Ishikawa (cell line): Measurements from ENCODE around the gene CFAP157.

ENCODE experiments used
- CEBPB ChIP-seq: IDR thresholded peaks from 2 replicates; pipeline ENCODE4 v1.6.1; 2012
- CREB1 ChIP-seq: IDR thresholded peaks from 2 replicates; pipeline ENCODE4 v1.6.1; 2012; ENCODE audit warnings: low read depth
- EGR1 ChIP-seq: IDR thresholded peaks from 2 replicates; pipeline ENCODE4 v1.6.1; 2012
- EP300 ChIP-seq: IDR thresholded peaks from 2 replicates; pipeline ENCODE4 v1.6.1; 2012; ENCODE audit warnings: borderline replicate concordance
- FOXM1 ChIP-seq: IDR thresholded peaks from 2 replicates; pipeline ENCODE4 v1.6.1; 2012; ENCODE audit warnings: low read depth, borderline replicate concordance
- MAX ChIP-seq: IDR thresholded peaks from 2 replicates; pipeline ENCODE4 v1.6.1; 2012
- NFIC ChIP-seq: IDR thresholded peaks from 2 replicates; pipeline ENCODE4 v1.6.1; 2012
- RAD21 ChIP-seq: IDR thresholded peaks from 2 replicates; pipeline ENCODE4 v1.6.1; 2012; ENCODE audit warnings: low read depth
- REST ChIP-seq: IDR thresholded peaks from 2 replicates; pipeline ENCODE4 v1.6.1; 2012; ENCODE audit warnings: low read depth, mild to moderate bottlenecking
- TAF1 ChIP-seq: IDR thresholded peaks from 2 replicates; pipeline ENCODE4 v1.6.1; 2012; ENCODE audit warnings: low read depth, mild to moderate bottlenecking
- TEAD4 ChIP-seq: IDR thresholded peaks from 2 replicates; pipeline ENCODE4 v1.6.1; 2012
- USF1 ChIP-seq: IDR thresholded peaks from 2 replicates; pipeline ENCODE4 v1.6.1; 2012
- YY1 ChIP-seq: IDR thresholded peaks from 2 replicates; pipeline ENCODE4 v1.6.1; 2012; ENCODE audit warnings: low read depth

- TF ChIP-seq MAX: 0 out of 2 replicates have a peak, but pooled peaks have one; percentile 3
- TF ChIP-seq EP300: no peak
- TF ChIP-seq CEBPB: no peak
- no peak for TF ChIP-seq EGR1
- no peak for TF ChIP-seq REST
- TF ChIP-seq TEAD4: no peak
- no peak for TF ChIP-seq USF1
- no peak for TF ChIP-seq NFIC
- TF ChIP-seq RAD21: no peak
- no peak for TF ChIP-seq TAF1
- no peak for TF ChIP-seq CREB1
- no peak for TF ChIP-seq YY1
- TF ChIP-seq FOXM1: no peak
Observed at GRCh38 chr9:127741831-127742434, 35.1 kb downstream of the CFAP157 start.
